Activated CD8-positive, alpha-beta memory T cell treated with anti-CD3 and anti-CD28 coated beads, Interleukin-2, amount 50 U/mL, for 1 hour (primary cell): ENCODE results near the gene RGS12.

Experiments used
- DNase-seq: peaks from one replicate; pipeline ENCODE4 v3.0.0-alpha.2; 2020; ENCODE audit errors: extremely low read depth

RGS12 gene

GRCh38 chr4:3330707-3331106 is 37.9 kb downstream of the RGS12 start:
- DNase-seq = no peak

- no peak for DNase-seq
Observed at GRCh38 chr4:3331511-3332394, 38.9 kb downstream of the RGS12 start.

- DNase-seq = no peak
Observed at GRCh38 chr4:3332498-3332897, 39.7 kb downstream of the RGS12 start.

- no peak for DNase-seq
Observed at GRCh38 chr4:3334316-3334715, 41.5 kb downstream of the RGS12 start.

GRCh38 chr4:3335385-3335784 is 42.6 kb downstream of the RGS12 start:
- no peak for DNase-seq

GRCh38 chr4:3335982-3336381 is 43.2 kb downstream of the RGS12 start:
- no peak for DNase-seq

GRCh38 chr4:3336382-3337356 is 43.8 kb downstream of the RGS12 start:
- no peak for DNase-seq

GRCh38 chr4:3337357-3337732 is 44.5 kb downstream of the RGS12 start:
- DNase-seq = no peak

- DNase-seq = no peak
Observed at GRCh38 chr4:3337811-3338210, 45.0 kb downstream of the RGS12 start.

GRCh38 chr4:3338321-3338838 is 45.6 kb downstream of the RGS12 start:
- no peak for DNase-seq

- DNase-seq = no peak
Observed at GRCh38 chr4:3338976-3339531, 46.2 kb downstream of the RGS12 start.

GRCh38 chr4:3339577-3339976 is 46.8 kb downstream of the RGS12 start:
- DNase-seq = no peak

GRCh38 chr4:3340038-3340699 is 47.3 kb downstream of the RGS12 start:
- DNase-seq = no peak

- no peak for DNase-seq
Observed at GRCh38 chr4:3340700-3341083, 47.9 kb downstream of the RGS12 start.

- no peak for DNase-seq
Observed at GRCh38 chr4:3341760-3342159, 48.9 kb downstream of the RGS12 start.

- DNase-seq = no peak
Observed at GRCh38 chr4:3342182-3342854, 49.5 kb downstream of the RGS12 start.
